Urinary bladder (tissue), 4 donors: ENCODE results near the gene TBCB. TPM values are rescaled to one million over a fixed set of nuclear protein-coding genes. Genes with fewer than 3 reads are reported as not detected.
"Not testable (repeated sequence)": the region's sequence is repeated elsewhere in the genome, so short reads cannot be mapped to it uniquely, and the experiment has no call there.

Source experiments
- DNase-seq: peaks from one replicate; pipeline ENCODE4 v3.0.0-alpha.2; 2015; ENCODE audit errors: extremely low spot score
- H3K27ac ChIP-seq: one replicate; pipeline ENCODE4 v1.5.1; 2013; ENCODE audit warnings: low read depth, mild to moderate bottlenecking, moderate library complexity
- H3K36me3 ChIP-seq: one replicate; pipeline ENCODE4 v1.6.1; 2013; ENCODE audit warnings: mild to moderate bottlenecking, moderate library complexity; ENCODE audit not compliant: insufficient read depth
- H3K4me1 ChIP-seq: one replicate; pipeline ENCODE4 v1.6.1; 2013; ENCODE audit warnings: mild to moderate bottlenecking, moderate library complexity; ENCODE audit not compliant: insufficient read depth
- H3K4me3 ChIP-seq: one replicate; pipeline ENCODE4 v1.5.1; 2013; ENCODE audit warnings: low read depth, low read length
- WGBS: extraction: QIAGEN DNeasy Blood & Tissue Kit; methylation state at CpG from one replicate; pipeline ENCODE4 v1.1.7; 2013; 5-methylcytosine and 5-hydroxymethylcytosine counted together
- polyA plus RNA-seq: library from polyadenylated mRNA; stranded (reverse); fragments of 200-250 nt; gene quantifications from one replicate; pipeline ENCODE4 v1.2.3, GENCODE V29; 2013
- total RNA-seq: library from RNA; depleted of rRNA; stranded (reverse); fragments of >200 nt; gene quantifications from one replicate; pipeline ENCODE4 v1.2.3, GENCODE V29; 2014
- donor health status: healthy with polysubstance abuse.
- donor health status: healthy.

TBCB gene
- 80.6 TPM for total RNA-seq
- polyA plus RNA-seq: 278 TPM

- Histone ChIP-seq H3K27ac (peak within 1 kb of the TSS; percentile 73), H3K4me3 (peak within 1 kb of the TSS; percentile 71), H3K36me3 (peaks cover 3% of the 10 kb centered on the region), H3K4me1 (no peaks in the 10 kb centered on the region)
- DNase-seq: no peak
- WGBS: 3% methylated on average over 59 of the region's 59 CpGs
Observed at GRCh38 chr19:36115453-36116343, at the start of gene TBCB. Gene TBCB, plus strand, starts transcription at chr19:36115468. Its CDS starts 93 bp downstream, at chr19:36115561.

- no peaks in the 10 kb centered on the region for H3K4me1 ChIP-seq
- H3K4me3 ChIP-seq: no peak overlapping the region
- no peaks in the 10 kb centered on the region for H3K36me3 ChIP-seq
- DNase-seq: no peak
- no peak overlapping the region for H3K27ac ChIP-seq
- WGBS: 93% methylated on average over 11 of the region's 11 CpGs
Observed at GRCh38 chr19:36067681-36068080, 47.6 kb upstream of the TBCB start.

DNA sequence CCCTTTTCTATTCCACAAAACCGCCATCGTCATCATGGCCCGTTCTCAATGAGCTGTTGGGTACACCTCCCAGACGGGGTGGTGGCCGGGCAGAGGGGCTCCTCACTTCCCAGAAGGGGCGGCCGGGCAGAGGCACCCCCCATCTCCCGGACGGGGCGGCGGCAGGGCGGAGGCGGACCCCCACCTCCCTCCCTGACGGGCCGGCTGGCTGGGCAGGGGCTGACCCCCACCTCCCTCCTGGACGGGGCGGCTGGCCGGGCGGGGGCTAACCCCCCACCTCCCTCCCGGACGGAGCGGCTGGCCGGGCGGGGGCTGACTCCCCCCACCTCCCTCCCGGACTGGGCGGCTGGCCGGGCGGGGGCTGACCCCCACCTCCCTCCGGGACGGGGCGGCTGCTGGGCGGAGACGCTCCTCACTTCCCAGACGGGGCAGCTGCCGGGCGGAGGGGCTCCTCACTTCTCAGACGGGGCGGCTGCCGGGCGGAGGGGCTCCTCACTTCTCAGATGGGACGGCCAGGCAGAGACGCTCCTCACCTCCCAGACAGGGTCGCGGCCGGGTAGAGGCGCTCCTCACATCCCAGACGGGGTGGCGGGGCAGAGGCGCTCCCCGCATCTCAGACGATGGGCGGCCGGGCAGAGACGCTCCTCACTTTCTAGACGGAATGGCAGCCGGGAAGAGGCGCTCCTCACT is 46.3 kb upstream of the TBCB start:
- not testable (repeated sequence) for H3K27ac ChIP-seq, H3K36me3 ChIP-seq, DNase-seq, H3K4me3 ChIP-seq, H3K4me1 ChIP-seq
- 96% methylated on average over 54 of the region's 57 CpGs for WGBS

DNA sequence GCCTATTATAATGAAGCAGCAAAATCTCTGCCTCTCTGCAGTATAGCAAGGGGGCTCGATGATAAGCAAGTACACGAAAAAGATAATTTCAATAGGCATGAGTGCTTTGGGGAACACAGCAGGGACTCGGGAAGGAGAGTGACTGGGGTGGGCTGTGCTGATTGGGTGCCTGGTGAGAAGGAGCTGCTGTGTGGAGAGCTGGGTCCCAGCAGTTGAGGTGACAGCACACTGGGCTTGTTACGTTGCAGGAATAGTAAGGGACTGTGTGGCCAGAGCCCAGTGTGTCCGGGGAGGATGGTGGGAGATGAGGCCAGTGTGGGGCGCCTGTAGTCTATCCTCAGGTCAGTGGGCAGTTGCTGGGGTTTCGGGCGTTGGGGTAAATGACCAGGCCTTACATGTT is 43.2 kb upstream of the TBCB start:
- no peaks in the 10 kb centered on the region for H3K4me1 ChIP-seq
- H3K27ac ChIP-seq: no peak overlapping the region
- no peaks in the 10 kb centered on the region for H3K36me3 ChIP-seq
- WGBS: 90% methylated on average over 8 of the region's 8 CpGs
- no peak for DNase-seq
- no peak overlapping the region for H3K4me3 ChIP-seq

DNA sequence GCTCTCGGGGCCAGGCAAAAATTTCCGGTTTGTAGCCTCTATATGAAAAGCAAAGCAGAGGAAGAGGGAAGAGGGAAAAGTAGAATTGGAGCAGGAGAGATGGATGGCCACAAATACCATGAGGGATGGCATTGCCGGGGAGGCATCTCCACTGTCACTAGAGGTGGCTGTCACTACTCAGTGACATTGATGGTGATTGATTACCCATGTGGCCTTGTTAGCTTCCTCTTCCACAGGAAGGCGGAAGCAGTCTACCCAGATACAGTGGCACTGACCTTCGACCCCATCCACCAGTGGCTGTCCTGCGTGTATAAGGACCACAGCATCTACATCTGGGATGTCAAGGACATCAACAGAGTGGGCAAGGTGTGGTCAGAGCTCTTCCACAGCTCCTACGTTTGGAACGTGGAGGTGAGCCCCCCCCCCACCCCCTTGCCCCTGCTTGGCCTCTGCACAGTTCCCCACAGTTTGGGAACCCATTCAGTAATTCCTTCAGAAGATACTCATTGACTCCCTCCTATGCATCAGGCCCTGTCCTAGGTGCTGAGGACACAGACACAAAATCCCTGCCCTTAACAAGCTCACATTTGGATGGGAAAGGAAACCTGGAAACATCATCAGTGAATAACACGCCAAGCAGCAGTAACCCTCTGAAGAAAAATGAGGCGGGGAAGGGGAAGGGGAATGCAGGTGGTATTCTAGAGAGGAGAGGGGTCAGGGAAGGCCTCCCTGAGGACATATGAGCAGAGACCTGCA is 42.0 kb upstream of the TBCB start:
- no peaks in the 10 kb centered on the region for H3K36me3 ChIP-seq
- H3K4me3 ChIP-seq: no peak overlapping the region
- no peak for DNase-seq
- no peaks in the 10 kb centered on the region for H3K4me1 ChIP-seq
- H3K27ac ChIP-seq: no peak overlapping the region
- 91% methylated on average over 10 of the region's 10 CpGs for WGBS

GRCh38 chr19:36079389-36079945 is 35.8 kb upstream of the TBCB start:
- no peak overlapping the region for H3K4me3 ChIP-seq
- no peak for DNase-seq
- WGBS: 94% methylated on average over 3 of the region's 3 CpGs
- no peaks in the 10 kb centered on the region for H3K4me1 ChIP-seq
- no peak overlapping the region for H3K27ac ChIP-seq
- H3K36me3 ChIP-seq: no peaks in the 10 kb centered on the region

GRCh38 chr19:36081385-36081784 is 33.9 kb upstream of the TBCB start:
- H3K4me1 ChIP-seq: no peaks in the 10 kb centered on the region
- H3K27ac ChIP-seq: no peak overlapping the region
- H3K36me3 ChIP-seq: no peaks in the 10 kb centered on the region
- no peak overlapping the region for H3K4me3 ChIP-seq
- no peak for DNase-seq
- 82% methylated on average over 3 of the region's 3 CpGs for WGBS

GRCh38 chr19:36081894-36082293 is 33.4 kb upstream of the TBCB start:
- WGBS: 95% methylated on average over 7 of the region's 7 CpGs
- no peaks in the 10 kb centered on the region for H3K36me3 ChIP-seq
- no peaks in the 10 kb centered on the region for H3K4me1 ChIP-seq
- H3K4me3 ChIP-seq: no peak overlapping the region
- H3K27ac ChIP-seq: no peak overlapping the region
- no peak for DNase-seq

DNA sequence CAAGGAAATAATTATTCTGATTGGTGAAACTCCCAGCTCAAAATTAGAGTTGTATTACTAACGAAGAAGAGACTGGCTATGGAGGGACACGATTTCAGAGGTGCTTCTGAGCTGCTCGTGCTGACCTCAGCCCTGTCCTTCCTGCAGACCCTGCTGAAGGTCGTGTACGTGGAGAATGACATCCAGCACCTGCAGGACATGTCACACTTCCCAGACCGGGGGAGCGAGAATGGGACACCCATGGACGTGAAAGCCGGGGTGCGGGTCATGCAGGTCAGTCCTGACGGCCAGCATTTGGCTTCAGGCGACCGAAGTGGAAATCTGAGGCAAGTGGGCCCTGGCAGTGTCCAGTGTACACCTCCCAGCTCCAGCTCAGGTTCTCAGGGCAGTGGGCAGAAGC is 32.4 kb upstream of the TBCB start:
- Histone ChIP-seq H3K4me1 (no peaks in the 10 kb centered on the region), H3K36me3 (no peaks in the 10 kb centered on the region), H3K4me3 (no peak overlapping the region), H3K27ac (no peak overlapping the region)
- WGBS: 94% methylated on average over 13 of the region's 13 CpGs
- no peak for DNase-seq

- no peaks in the 10 kb centered on the region for H3K4me1 ChIP-seq
- 95% methylated on average over 12 of the region's 12 CpGs for WGBS
- no peaks in the 10 kb centered on the region for H3K36me3 ChIP-seq
- no peak overlapping the region for H3K4me3 ChIP-seq
- H3K27ac ChIP-seq: no peak overlapping the region
- no peak for DNase-seq
Observed at GRCh38 chr19:36084231-36085009, 30.8 kb upstream of the TBCB start.

DNA sequence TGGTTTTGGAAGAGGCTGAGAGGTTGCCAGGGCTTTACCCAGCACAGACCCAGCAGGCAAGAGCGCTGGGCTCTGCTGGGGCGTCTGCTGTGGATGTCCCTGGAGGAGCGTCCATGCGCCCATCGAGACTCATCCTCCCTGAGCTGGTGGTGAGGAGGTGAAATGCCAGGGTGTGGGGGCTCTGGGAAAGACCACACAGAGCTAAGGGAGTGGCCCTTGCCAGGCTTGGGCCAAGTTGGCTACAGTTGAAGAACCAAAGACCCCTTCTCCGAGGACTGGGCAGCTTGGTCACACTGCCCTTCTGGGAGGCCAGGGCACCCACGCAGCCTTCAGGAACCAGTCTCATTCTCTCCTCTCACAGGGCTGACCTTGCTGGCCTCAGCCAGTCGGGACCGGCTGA is 28.9 kb upstream of the TBCB start:
- DNase-seq: no peak
- Histone ChIP-seq H3K36me3 (no peaks in the 10 kb centered on the region), H3K4me3 (no peak overlapping the region), H3K27ac (no peak overlapping the region), H3K4me1 (no peaks in the 10 kb centered on the region)
- 96% methylated on average over 9 of the region's 9 CpGs for WGBS

- no peak for DNase-seq
- 96% methylated on average over 5 of the region's 5 CpGs for WGBS
Observed at GRCh38 chr19:36089847-36090246, 25.4 kb upstream of the TBCB start.

More at GRCh38 chr19:36089847-36090246, 25.4 kb upstream of the TBCB start:
- no peaks in the 10 kb centered on the region for H3K4me1 ChIP-seq
- no peaks in the 10 kb centered on the region for H3K36me3 ChIP-seq
- no peak overlapping the region for H3K27ac ChIP-seq
- no peak overlapping the region for H3K4me3 ChIP-seq
